Mucosa of rectum (tissue), 2 donors: Measurements from ENCODE around the gene LRRC9.
A peak's percentile ranks its signal among the peaks of the same experiment; 100 is the strongest.
"Not testable (repeated sequence)": the region's sequence is repeated elsewhere in the genome, so short reads cannot be mapped to it uniquely, and the experiment has no call there.

Source experiments
- H3K27ac ChIP-seq, 2 donors: one replicate each; pipeline ENCODE4 v1.7.0; 2013; ENCODE audit warnings: inconsistent platforms in 2 of 2, low read depth in 2 of 2, low read length in 2 of 2
- H3K27me3 ChIP-seq, 2 donors: one replicate each; pipeline ENCODE4 v1.7.0; 2013; ENCODE audit warnings: low read length in 2 of 2; ENCODE audit not compliant: control insufficient read depth in 2 of 2, insufficient read depth in 2 of 2
- H3K36me3 ChIP-seq, 2 donors: one replicate each; pipeline ENCODE4 v1.7.0; 2013; ENCODE audit warnings: low read length in 2 of 2; ENCODE audit not compliant: control insufficient read depth in 2 of 2, insufficient read depth in 2 of 2
- H3K4me1 ChIP-seq, 2 donors: one replicate each; pipeline ENCODE4 v1.7.0; 2013; ENCODE audit warnings: low read length in 2 of 2, mild to moderate bottlenecking in 1 of 2; ENCODE audit not compliant: control insufficient read depth in 2 of 2, insufficient read depth in 2 of 2
- H3K4me3 ChIP-seq, 2 donors: one replicate each; pipeline ENCODE4 v1.7.0; 2013; ENCODE audit warnings: low read length in 2 of 2
- H3K9ac ChIP-seq, 2 donors: one replicate each; pipeline ENCODE4 v1.7.0; 2013; ENCODE audit warnings: low read length in 2 of 2, low read depth in 1 of 2, mild to moderate bottlenecking in 1 of 2
- H3K9me3 ChIP-seq, 2 donors: one replicate each; pipeline ENCODE4 v1.7.0; 2013; ENCODE audit warnings: low read length in 2 of 2; ENCODE audit not compliant: control insufficient read depth in 2 of 2
- donor health status: healthy.
- donor health status: Normal muscosa, but diverticular disease.

LRRC9 gene

DNA sequence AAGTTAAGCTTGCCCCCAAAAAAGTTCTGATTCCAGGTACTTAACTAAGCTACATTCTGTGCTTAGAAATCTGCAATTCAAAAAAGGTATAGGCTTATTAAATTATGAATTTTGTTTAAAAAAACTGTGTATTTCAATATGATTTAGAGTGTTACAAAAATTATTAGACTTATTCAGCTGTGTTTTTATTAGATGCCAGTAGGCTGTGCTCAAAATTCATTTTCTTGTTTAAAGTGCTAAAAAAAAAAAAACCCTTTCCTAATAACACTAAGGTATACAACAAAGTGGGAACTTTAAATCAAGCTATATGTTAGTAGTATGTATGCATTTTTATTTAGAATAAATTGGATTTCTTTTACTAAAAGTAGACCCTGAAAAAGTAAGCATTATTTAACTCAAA lies 25.0 kb downstream of the LRRC9 start:
- Histone ChIP-seq H3K4me3 (no peak overlapping the region), H3K27me3 (peaks cover 0 to 3% of the 10 kb centered on the region in 2 donors), H3K9me3 (no peaks in the 10 kb centered on the region), H3K36me3 (no peaks in the 10 kb centered on the region), H3K27ac (no peak overlapping the region), H3K9ac (no peak overlapping the region), H3K4me1 (no peaks in the 10 kb centered on the region)

GRCh38 chr14:59952141-59952540 lies 32.2 kb downstream of the LRRC9 start:
- H3K4me3 ChIP-seq, H3K9ac ChIP-seq, H3K27ac ChIP-seq, H3K27me3 ChIP-seq, H3K4me1 ChIP-seq, H3K9me3 ChIP-seq, H3K36me3 ChIP-seq: not testable (repeated sequence)

- H3K4me1 ChIP-seq, H3K36me3 ChIP-seq, H3K9me3 ChIP-seq, H3K27ac ChIP-seq, H3K27me3 ChIP-seq, H3K9ac ChIP-seq, H3K4me3 ChIP-seq: not testable (repeated sequence)
Observed at GRCh38 chr14:59957890-59958289, 37.9 kb downstream of the LRRC9 start.

DNA sequence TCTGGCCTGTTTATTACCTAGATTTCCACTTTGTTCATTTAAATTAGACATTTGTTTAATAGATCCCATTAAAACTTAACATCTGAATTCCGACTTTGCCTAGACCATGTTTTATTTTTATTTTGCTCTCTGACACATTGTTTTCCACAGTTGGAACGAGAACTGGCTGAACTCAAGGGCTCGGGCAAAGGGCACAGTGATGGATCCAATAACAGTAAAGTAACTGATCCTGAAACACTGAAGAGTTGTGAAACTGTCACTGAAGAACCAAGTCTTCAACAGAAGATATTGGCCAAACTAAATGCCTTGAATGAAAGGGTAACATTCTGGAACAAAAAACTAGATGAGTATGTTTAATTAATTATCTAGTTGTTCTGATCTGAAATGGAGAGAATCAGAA lies 39.7 kb downstream of the LRRC9 start:
- H3K27ac ChIP-seq, result no peak overlapping the region
- H3K9ac ChIP-seq, result no peak overlapping the region
- H3K4me1 ChIP-seq, result no peaks in the 10 kb centered on the region
- no peaks in the 10 kb centered on the region for H3K36me3 ChIP-seq
- H3K27me3 ChIP-seq, result no peaks in the 10 kb centered on the region
- no peaks in the 10 kb centered on the region for H3K9me3 ChIP-seq
- H3K4me3 ChIP-seq, result no peak overlapping the region

DNA sequence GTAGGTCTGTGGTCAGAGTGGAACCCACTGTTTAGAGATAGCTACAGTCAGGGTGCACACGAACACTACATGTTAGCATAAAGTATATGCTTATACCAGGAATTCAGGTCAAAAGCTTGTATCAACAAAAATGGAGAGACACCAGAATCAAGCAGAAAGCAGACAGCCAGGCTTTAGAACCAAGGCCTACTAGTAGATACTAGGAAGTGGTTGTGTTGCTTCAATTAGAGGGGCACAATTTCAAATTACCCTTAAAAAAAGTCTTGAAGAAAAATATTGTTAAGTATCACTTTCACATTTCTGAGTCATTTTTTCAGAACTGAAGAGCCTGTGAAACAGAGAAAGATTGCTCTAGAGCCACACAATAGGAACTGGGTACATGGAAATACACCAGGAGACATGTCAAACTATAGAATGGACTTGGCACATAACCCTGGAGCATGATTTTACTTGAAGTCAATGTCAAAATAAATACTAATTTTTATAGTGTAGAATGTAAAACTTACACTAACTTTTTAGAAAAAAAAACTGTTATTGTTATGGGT lies 41.6 kb downstream of the LRRC9 start:
- Histone ChIP-seq H3K4me1 (no peaks in the 10 kb centered on the region), H3K27me3 (no peaks in the 10 kb centered on the region), H3K9me3 (no peaks in the 10 kb centered on the region), H3K9ac (no peak overlapping the region), H3K27ac (no peak overlapping the region), H3K36me3 (no peaks in the 10 kb centered on the region), H3K4me3 (no peak overlapping the region)

DNA sequence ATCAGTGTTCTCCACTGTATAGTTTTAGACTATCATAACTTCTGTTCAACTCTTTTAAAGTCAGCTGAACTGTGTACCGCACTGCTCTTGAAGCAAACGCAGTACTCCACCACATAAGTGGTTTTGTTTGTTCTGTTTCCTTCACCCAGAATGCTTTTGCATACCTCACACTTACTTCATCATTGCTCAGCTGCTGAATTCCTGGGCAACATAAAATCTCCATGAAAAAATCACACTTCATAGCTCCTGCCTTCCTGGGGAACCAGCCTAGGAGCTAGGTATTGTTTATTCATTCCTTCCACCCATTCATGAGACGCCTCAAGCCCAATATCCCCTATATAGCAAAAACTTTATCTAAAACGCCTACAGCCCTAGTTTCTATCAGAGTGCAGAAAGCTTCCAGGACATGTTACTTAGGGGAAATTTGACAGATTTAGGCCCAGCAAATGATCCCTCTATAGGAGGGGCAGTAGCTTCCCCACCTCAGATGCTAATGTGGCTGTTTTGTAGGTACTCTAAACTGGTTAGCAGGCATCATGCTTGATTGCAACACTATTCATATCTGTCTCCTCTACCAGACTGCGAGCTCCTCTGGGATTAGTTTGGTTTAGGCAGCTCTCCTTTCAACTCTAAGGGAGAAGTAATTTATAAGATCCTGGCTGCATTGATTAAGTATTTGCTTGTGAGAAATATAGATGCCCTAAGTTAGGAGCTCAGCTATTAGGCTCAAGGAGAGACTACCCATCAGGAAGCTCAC lies 44.5 kb downstream of the LRRC9 start:
- Histone ChIP-seq H3K27me3 (no peaks in the 10 kb centered on the region), H3K4me1 (no peaks in the 10 kb centered on the region), H3K27ac (no peak overlapping the region), H3K4me3 (no peak overlapping the region), H3K36me3 (no peaks in the 10 kb centered on the region), H3K9me3 (no peaks in the 10 kb centered on the region), H3K9ac (peak overlapping the region in 1 of 2 donors; percentile 27)

DNA sequence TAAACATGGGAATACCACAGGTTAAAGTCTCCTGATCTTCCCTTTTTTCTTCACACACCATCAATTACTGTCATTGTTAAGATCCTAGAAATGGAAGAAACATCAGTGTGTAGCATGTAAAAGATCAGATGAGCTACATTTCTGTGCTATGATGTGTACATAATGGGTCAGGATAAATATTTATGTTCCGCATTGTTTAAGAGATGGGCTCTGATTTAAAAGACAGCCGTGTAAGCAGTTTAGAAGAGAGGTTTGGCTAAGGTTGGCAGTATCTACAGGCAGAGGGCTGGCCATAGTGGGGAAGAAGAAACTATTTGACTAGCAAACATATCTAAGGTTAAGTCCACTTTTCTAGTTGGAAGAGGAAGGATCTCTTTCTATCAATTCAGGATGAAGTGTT lies 49.4 kb downstream of the LRRC9 start:
- Histone ChIP-seq H3K9me3 (no peaks in the 10 kb centered on the region), H3K9ac (no peak overlapping the region), H3K27ac (no peak overlapping the region), H3K4me3 (no peak overlapping the region), H3K36me3 (no peaks in the 10 kb centered on the region), H3K27me3 (no peaks in the 10 kb centered on the region), H3K4me1 (no peaks in the 10 kb centered on the region)

DNA sequence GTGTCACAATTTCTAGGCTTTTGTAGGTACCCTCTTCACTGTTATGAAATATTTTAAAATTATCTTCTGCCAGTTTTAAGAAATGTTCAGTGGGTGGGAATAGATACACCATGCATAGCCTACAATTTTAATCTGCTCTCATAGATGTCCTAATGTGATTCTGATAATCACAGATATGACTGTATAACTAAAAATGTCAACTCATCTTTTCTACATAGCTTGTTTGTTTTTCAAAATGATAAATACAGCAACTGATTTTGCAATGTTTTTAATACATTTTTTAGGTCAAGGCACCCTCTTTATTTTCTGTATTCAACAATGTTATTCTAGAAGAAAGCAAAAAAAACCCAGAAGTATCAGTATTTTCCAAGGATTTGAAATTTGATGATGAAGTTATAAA lies 61.6 kb downstream of the LRRC9 start:
- Histone ChIP-seq H3K9ac (no peak overlapping the region), H3K4me1 (no peaks in the 10 kb centered on the region), H3K9me3 (no peaks in the 10 kb centered on the region), H3K27me3 (no peaks in the 10 kb centered on the region), H3K27ac (no peak overlapping the region), H3K4me3 (no peak overlapping the region), H3K36me3 (no peaks in the 10 kb centered on the region)

- Histone ChIP-seq H3K4me3 (no peak overlapping the region), H3K36me3 (no peaks in the 10 kb centered on the region), H3K27me3 (no peaks in the 10 kb centered on the region), H3K9me3 (no peaks in the 10 kb centered on the region), H3K27ac (no peak overlapping the region), H3K9ac (no peak overlapping the region), H3K4me1 (no peaks in the 10 kb centered on the region)
Observed at GRCh38 chr14:59983048-59983447, 63.1 kb downstream of the LRRC9 start.

DNA sequence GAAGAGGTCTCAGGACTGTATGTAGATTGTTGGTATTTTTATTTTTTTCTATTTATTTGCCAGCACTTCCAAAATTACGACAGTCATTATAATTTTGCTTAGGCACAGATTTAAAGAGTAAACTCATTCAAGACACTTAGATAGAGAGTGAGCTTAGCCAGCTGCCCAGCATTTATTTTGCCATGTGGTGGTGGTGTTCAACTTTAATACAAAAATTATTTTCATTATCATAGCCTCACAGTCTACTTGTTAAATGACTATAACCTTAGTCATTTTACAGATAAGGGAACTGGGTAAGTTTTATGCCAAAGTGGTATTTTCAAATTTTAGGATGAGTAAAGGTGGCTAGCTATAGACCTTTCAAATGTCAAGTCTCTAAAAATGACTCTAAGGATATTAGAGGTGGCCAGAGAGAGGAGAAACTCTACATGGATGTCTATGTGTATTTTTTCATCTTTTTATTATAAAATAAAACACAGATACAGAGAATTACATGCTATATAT lies 66.7 kb downstream of the LRRC9 start:
- no peak overlapping the region for H3K27ac ChIP-seq
- H3K9me3 ChIP-seq, result no peaks in the 10 kb centered on the region

More for the DNA sequence above, 66.7 kb downstream of the LRRC9 start:
- no peak overlapping the region for H3K9ac ChIP-seq
- no peak overlapping the region for H3K4me3 ChIP-seq
- H3K27me3 ChIP-seq, result no peaks in the 10 kb centered on the region
- H3K4me1 ChIP-seq, result no peaks in the 10 kb centered on the region
- no peaks in the 10 kb centered on the region for H3K36me3 ChIP-seq
